ENCODE measurements around the gene TMEM131L.
"Not testable (repeated sequence)": the region's sequence is repeated elsewhere in the genome, so short reads cannot be mapped to it uniquely, and the experiment has no call there.

The TMEM131L gene

GRCh38 chr4:153506341-153507309 lies 40.5 kb downstream of the TMEM131L start:
- no peak for DNase-seq

GRCh38 chr4:153507310-153508073 lies 41.3 kb downstream of the TMEM131L start:
- no peak for DNase-seq

GRCh38 chr4:153509212-153509611 lies 43.1 kb downstream of the TMEM131L start:
- DNase-seq, result not testable (repeated sequence)

GRCh38 chr4:153509724-153510123 lies 43.6 kb downstream of the TMEM131L start:
- DNase-seq, result no peak

- DNase-seq, result no peak
Measured at GRCh38 chr4:153510252-153511001, 44.3 kb downstream of the TMEM131L start.

- DNase-seq, result no peak
Measured at GRCh38 chr4:153511104-153511503, 44.9 kb downstream of the TMEM131L start.

GRCh38 chr4:153512162-153512852 lies 46.1 kb downstream of the TMEM131L start:
- peak; percentile 56 for DNase-seq

GRCh38 chr4:153512952-153513500 lies 46.9 kb downstream of the TMEM131L start:
- peak; percentile 59 for DNase-seq

GRCh38 chr4:153513596-153513995 lies 47.4 kb downstream of the TMEM131L start:
- no peak for DNase-seq

- peak; percentile 93 for DNase-seq
Measured at GRCh38 chr4:153514001-153514526, 47.9 kb downstream of the TMEM131L start.

GRCh38 chr4:153514688-153515426 lies 48.7 kb downstream of the TMEM131L start:
- peak; percentile 38 for DNase-seq

GRCh38 chr4:153517159-153517558 lies 51.0 kb downstream of the TMEM131L start:
- DNase-seq, result no peak

- DNase-seq, result no peak
Measured at GRCh38 chr4:153518001-153518400, 51.8 kb downstream of the TMEM131L start.

- no peak for DNase-seq
Measured at GRCh38 chr4:153518637-153519389, 52.7 kb downstream of the TMEM131L start.

GRCh38 chr4:153519687-153520086 lies 53.5 kb downstream of the TMEM131L start:
- no peak for DNase-seq

GRCh38 chr4:153520227-153520626 lies 54.1 kb downstream of the TMEM131L start:
- DNase-seq, result no peak

- DNase-seq, result no peak
Measured at GRCh38 chr4:153520801-153521329, 54.7 kb downstream of the TMEM131L start.

- no peak for DNase-seq
Measured at GRCh38 chr4:153521478-153521877, 55.3 kb downstream of the TMEM131L start.

GRCh38 chr4:153521999-153522801 lies 56.0 kb downstream of the TMEM131L start:
- DNase-seq, result no peak
